HepG2 (cell line): ENCODE results near the gene OSBPL3. TPM values are rescaled to one million over a fixed set of nuclear protein-coding genes. Genes with fewer than 3 reads are reported as not detected.

ENCODE experiments used
- ATAC-seq: fragments of 200-7000 bp; cut with Tn5 transposase; 3 replicates; pipeline ENCODE4 v1.9.1; 2020; ENCODE audit warnings: mild to moderate bottlenecking, moderate library complexity
- BruUV-seq: library from RNA; stranded (reverse); fragments of 400-500 nt; replicated peaks from 2 replicates; lab custom pipeline; 2021; lab: Mats Ljungman, UMichigan
- CTCF ChIA-PET: fragments of 300-600 bp; formaldehyde crosslinking; extraction: SDS; loops from one replicate; lab custom pipeline; 2021; ENCODE audit warnings: low total read pairs, inconsistent platforms, low intra/inter-chr PET ratio; lab: Yijun Ruan, JAX
- POLR2A ChIA-PET: fragments of 350-600 bp; sonication (Branson Sonifier 250); formaldehyde crosslinking; loops from one replicate; lab custom pipeline; 2020; ENCODE audit warnings: antibody characterized with exemption, inconsistent platforms; lab: Yijun Ruan, JAX
- DNase-seq: peaks from one replicate; pipeline ENCODE4 v3.0.0-alpha.2; 2015; ENCODE audit warnings: low spot score
- FAIRE-seq: peaks from 3 replicates; lab custom pipeline; 2011; peaks lifted over from hg19 to GRCh38; lab: Jason Lieb, UNC
- H2AFZ ChIP-seq: one replicate; pipeline ENCODE4 v1.6.1; 2011; ENCODE audit warnings: low read length, inconsistent platforms
- H3K27ac ChIP-seq: fragments of 300-600 bp; 3 replicates; pipeline ENCODE4 v1.8.0; 2011; ENCODE audit warnings: mixed run types, mild to moderate bottlenecking, mixed read lengths, low read length, inconsistent platforms; ENCODE audit not compliant: insufficient read depth; ENCODE audit errors: extremely low read length
- H3K27me3 ChIP-seq, 2 experiments: fragments of 200-600 bp in 1 of 2; 2 replicates in 1 of 2; 3 replicates in 1 of 2; pipeline versions ENCODE4 v1.6.0 to v1.8.0; 2011; ENCODE audit warnings: low read length in 2 of 2, mild to moderate bottlenecking in 2 of 2, moderate library complexity in 2 of 2, inconsistent platforms in 1 of 2; ENCODE audit not compliant: insufficient read depth in 2 of 2, control insufficient read depth in 1 of 2
- H3K36me3 ChIP-seq, 2 experiments: fragments of 200-600 bp in 1 of 2; replicated peaks in 1 of 2; 2 replicates in 1 of 2; 3 replicates in 1 of 2; pipeline versions ENCODE4 v1.5.1 to v1.8.0; 2011; ENCODE audit warnings: low read length in 2 of 2, inconsistent platforms in 1 of 2; ENCODE audit not compliant: insufficient read depth in 2 of 2, control insufficient read depth in 1 of 2
- H3K4me1 ChIP-seq: 2 replicates; pipeline ENCODE4 v1.5.1; 2012; ENCODE audit warnings: low read length, inconsistent platforms; ENCODE audit not compliant: insufficient read depth
- H3K4me2 ChIP-seq: 2 replicates; pipeline ENCODE4 v1.6.0; 2011; ENCODE audit warnings: low read depth, low read length, inconsistent platforms
- H3K4me3 ChIP-seq, 3 experiments: fragments of 200-600 bp in 1 of 3; sonication (generic), shearing (Covaris generic) in 1 of 3; replicated peaks in 1 of 3; 2 replicates each; pipeline ENCODE4 v1.5.1; 2011 to 2016; ENCODE audit warnings: low read length in 3 of 3, inconsistent platforms in 2 of 3, low read depth in 2 of 3, mild to moderate bottlenecking in 2 of 3, control low read depth in 1 of 3, mixed read lengths in 1 of 3; ENCODE audit not compliant: insufficient read depth in 1 of 3
- H3K79me2 ChIP-seq: one replicate; pipeline ENCODE4 v1.6.1; 2011; ENCODE audit warnings: low read length, inconsistent platforms; ENCODE audit not compliant: insufficient read depth
- H3K9ac ChIP-seq: 2 replicates; pipeline ENCODE4 v1.6.0; 2011; ENCODE audit warnings: mild to moderate bottlenecking, low read depth, low read length, inconsistent platforms; ENCODE audit not compliant: insufficient read depth
- H3K9me3 ChIP-seq: 2 replicates; pipeline ENCODE4 v1.5.1; 2012; ENCODE audit warnings: mild to moderate bottlenecking, low read length
- H4K20me1 ChIP-seq: 2 replicates; pipeline ENCODE4 v1.6.0; 2011; ENCODE audit warnings: inconsistent platforms, mild to moderate bottlenecking, low read length, moderate library complexity; ENCODE audit not compliant: insufficient read depth
- CTCF ChIP-seq: sonication (generic); formaldehyde crosslinking; IDR thresholded peaks from 2 replicates; pipeline ENCODE4 v1.5.0; 2020; ENCODE audit warnings: mild to moderate bottlenecking, missing genetic modification reagents, moderate library complexity
- RAD21 ChIP-seq: fragments of 450-650 bp; formaldehyde crosslinking; IDR thresholded peaks from 2 replicates; pipeline ENCODE4 v1.5.0; 2020; ENCODE audit warnings: mild to moderate bottlenecking
- SMC3 ChIP-seq: IDR thresholded peaks from 2 replicates; pipeline ENCODE4 v1.6.1; 2011; ENCODE audit warnings: low read length, improper control_type of control experiment
- STAG1 ChIP-seq: sonication (generic); formaldehyde crosslinking; IDR thresholded peaks from 2 replicates; pipeline ENCODE4 v1.4.0; 2020; ENCODE audit warnings: missing genetic modification reagents
- TCF7L2 ChIP-seq: IDR thresholded peaks from 2 replicates; pipeline ENCODE4 v1.6.1; 2011; ENCODE audit warnings: mild to moderate bottlenecking, low read depth, low read length, moderate library complexity
- YEATS4 ChIP-seq: sonication (generic); formaldehyde crosslinking; IDR thresholded peaks from 2 replicates; pipeline ENCODE4 v1.4.0; 2020; ENCODE audit warnings: missing genetic modification reagents, borderline replicate concordance
- ZNF331 ChIP-seq: sonication (generic); formaldehyde crosslinking; IDR thresholded peaks from 2 replicates; pipeline ENCODE4 v1.4.0; 2020; ENCODE audit warnings: missing genetic modification reagents
- ZNF362 ChIP-seq: sonication (generic); formaldehyde crosslinking; IDR thresholded peaks from 2 replicates; pipeline ENCODE4 v1.4.0; 2020; ENCODE audit warnings: missing genetic modification reagents, mild to moderate bottlenecking, borderline replicate concordance
- WGBS: methylation state at CpG from one replicate; pipeline ENCODE4 v1.1.6; 2017; ENCODE audit warnings: low lambda C conversion rate; 5-methylcytosine and 5-hydroxymethylcytosine counted together
- in situ Hi-C: cut with HindIII; loops from 2 replicates; pipeline ENCODE4 v1.10.0; 2017; ENCODE audit warnings: low pct_unique_long_range_greater_than_20kb; ENCODE audit not compliant: extremely low pct_ligation_motif_present
- intact Hi-C: fragments of 100-400 bp; cut with micrococcal nuclease; formaldehyde crosslinking; loops from one replicate; pipeline ENCODE4 v1.10.0; 2022; ENCODE audit not compliant: unreplicated experiment
- polyA plus RNA-seq, 8 experiments: library from polyadenylated mRNA; depleted of rRNA in 3 of 8; stranded (reverse) in 7 of 8; unstranded in 1 of 8; fragments of >200 nt; fragmentation: Illumina TruSeq in 4 of 8; extraction: Trizol in 4 of 8; gene quantifications; 2 replicates each; pipeline versions ENCODE4 v1.2.1 to v1.2.3, GENCODE V29; 2011 to 2016; ENCODE audit warnings: low read depth in 4 of 8, missing spikeins in 1 of 8, mixed read lengths in 1 of 8; ENCODE audit not compliant: insufficient read depth in 1 of 8
- total RNA-seq, 5 experiments: library from RNA; depleted of rRNA; stranded (reverse); fragments of >200 nt; fragmentation: Illumina TruSeq; extraction: Trizol; gene quantifications; 2 replicates each; pipeline ENCODE4 v1.2.3, GENCODE V29; 2016; ENCODE audit warnings: low read depth in 1 of 5
- TF ChIP-seq, protein P1 (sequence below): sonication (generic); formaldehyde crosslinking; IDR thresholded peaks from 2 replicates; pipeline ENCODE4 v1.8.1; 2023; ENCODE audit warnings: mild to moderate bottlenecking, inconsistent platforms, moderate library complexity, missing genetic modification reagents, borderline replicate concordance
- TF ChIP-seq, protein P2 (sequence below): sonication (generic); formaldehyde crosslinking; IDR thresholded peaks from 2 replicates; pipeline ENCODE4 v1.4.0; 2020; ENCODE audit warnings: missing genetic modification reagents; ENCODE audit errors: not compliant biosample characterization

Gene OSBPL3
- total and polyA plus RNA-seq, 2 of the 13 experiments (the other 11 are each of a cell fraction or from before 2014, with no cell fraction given), result 8.8 to 28.9 TPM

DNA sequence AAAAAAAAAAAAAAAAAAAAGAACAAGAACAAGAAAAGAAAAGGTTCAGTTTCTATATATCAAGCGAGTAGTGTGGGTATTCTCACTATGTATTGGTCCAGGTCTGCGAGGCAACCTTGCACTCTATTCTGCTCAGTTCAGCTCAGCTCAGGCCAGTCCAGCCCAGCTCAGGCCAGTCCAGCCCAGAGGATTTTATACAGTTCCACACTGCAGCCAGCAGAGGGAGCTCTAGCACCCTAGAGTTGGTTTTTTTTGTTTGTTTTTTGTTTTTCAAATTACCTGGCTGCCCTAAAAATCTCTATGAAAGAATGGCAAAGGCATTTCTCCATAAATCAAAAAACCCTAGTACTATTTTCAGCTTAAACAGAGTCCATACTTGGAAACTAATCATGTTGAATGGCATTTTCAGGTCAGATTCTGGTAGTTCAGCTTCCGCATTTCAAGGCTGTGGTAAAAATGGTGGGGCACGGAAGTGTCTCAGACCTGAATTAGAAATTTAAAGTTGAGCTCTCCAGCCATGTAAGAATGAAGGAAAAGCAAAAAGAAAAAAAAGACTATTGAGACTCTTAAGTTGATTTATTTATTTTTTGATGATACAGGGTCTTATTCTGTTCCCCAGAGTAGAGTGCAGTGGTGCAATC lies 167.6 kb downstream of the OSBPL3 start:
- DNase-seq, result peak; percentile 46

More for the DNA sequence above, 167.6 kb downstream of the OSBPL3 start:
- Histone ChIP-seq H3K9ac (no peak overlapping the region), H3K36me3 (peaks cover 9 to 40% of the 10 kb centered on the region in 2 experiments; a peak in 4 of 5 replicates), H3K9me3 (no peaks in the 10 kb centered on the region), H2AFZ (no peak overlapping the region), H3K27ac (no peak overlapping the region), H3K4me2 (no peak overlapping the region), H3K4me3 (no peak overlapping the region), H3K79me2 (no peaks in the 10 kb centered on the region), H3K27me3 (no peaks in the 10 kb centered on the region), H3K4me1 (no peaks in the 10 kb centered on the region), H4K20me1 (no peaks in the 10 kb centered on the region)
- FAIRE-seq (peak; percentile 51), ATAC-seq (peak; percentile 96)
- TF ChIP-seq ZNF362 (CRISPR knock-in tag), result peak; percentile 50; the same call in 1 of the 2 replicates
- TF ChIP-seq RAD21 (CRISPR knock-in tag), result peak; percentile 68
- 0 out of 2 replicates have a peak, but pooled peaks have one; percentile 25 for TF ChIP-seq ZNF331
- TF ChIP-seq, protein P1, sequence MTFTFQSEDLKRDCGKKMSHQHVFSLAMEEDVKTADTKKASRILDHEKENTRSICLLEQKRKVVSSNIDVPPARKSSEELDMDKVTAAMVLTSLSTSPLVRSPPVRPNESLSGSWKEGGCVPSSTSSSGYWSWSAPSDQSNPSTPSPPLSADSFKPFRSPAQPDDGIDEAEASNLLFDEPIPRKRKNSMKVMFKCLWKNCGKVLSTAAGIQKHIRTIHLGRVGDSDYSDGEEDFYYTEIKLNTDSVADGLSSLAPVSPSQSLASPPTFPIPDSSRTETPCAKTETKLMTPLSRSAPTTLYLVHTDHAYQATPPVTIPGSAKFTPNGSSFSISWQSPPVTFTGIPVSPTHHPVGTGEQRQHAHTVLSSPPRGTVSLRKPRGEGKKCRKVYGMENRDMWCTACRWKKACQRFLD (CRISPR knock-in tag), result no peak
- no peak for TF ChIP-seq TCF7L2
- TF ChIP-seq, protein P2, sequence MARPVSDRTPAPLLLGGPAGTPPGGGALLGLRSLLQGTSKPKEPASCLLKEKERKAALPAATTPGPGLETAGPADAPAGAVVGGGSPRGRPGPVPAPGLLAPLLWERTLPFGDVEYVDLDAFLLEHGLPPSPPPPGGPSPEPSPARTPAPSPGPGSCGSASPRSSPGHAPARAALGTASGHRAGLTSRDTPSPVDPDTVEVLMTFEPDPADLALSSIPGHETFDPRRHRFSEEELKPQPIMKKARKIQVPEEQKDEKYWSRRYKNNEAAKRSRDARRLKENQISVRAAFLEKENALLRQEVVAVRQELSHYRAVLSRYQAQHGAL, result no peak
- TF ChIP-seq SMC3, result peak; percentile 87
- peak; percentile 80 for TF ChIP-seq CTCF (CRISPR knock-in tag)
- TF ChIP-seq YEATS4 (CRISPR knock-in tag), result no peak
- peak; percentile 85 for TF ChIP-seq STAG1
- ChIA-PET CTCF (interaction anchor here (0.7 to 3.1 kb wide), 5 partner anchors 70 to 286 kb away, joined by 3 to 27 read pairs (median 18); no protein-coding TSS in a partner anchor), POLR2A (interaction anchor here (0.7 kb wide), 2 partner anchors 69 to 116 kb away, joined by 4 read pairs; no protein-coding TSS in a partner anchor)
- in situ Hi-C loops (no loop called here), intact Hi-C loops (loop anchor here (1.0 kb wide), 4 partner anchors 69 to 286 kb away; no protein-coding TSS in a partner anchor)
- BruUV-seq, result no TSS peak
- 62% methylated on average over 4 of the region's 4 CpGs for WGBS
